Measurements from ENCODE around the gene CARD18. TPM values are rescaled to one million over a fixed set of nuclear protein-coding genes. Genes with fewer than 3 reads are reported as not detected.
A peak's percentile ranks its signal among the peaks of the same experiment; 100 is the strongest.

The CARD18 gene, protein sequence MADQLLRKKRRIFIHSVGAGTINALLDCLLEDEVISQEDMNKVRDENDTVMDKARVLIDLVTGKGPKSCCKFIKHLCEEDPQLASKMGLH
- total RNA-seq (0.28 TPM), polyA plus RNA-seq (13.9 TPM)
- long read RNA-seq, donor 1, result 0 reads
- long read RNA-seq, donor 2, result 0 reads
- long read RNA-seq, donor 3, result 0 reads
- long read RNA-seq, donor 4, result 0 reads
- long read RNA-seq, donor 5, partial matches to known transcripts, result 0 of 1 reads
- long read RNA-seq, donor 5, other reads (novel, unspliced or antisense), result 0 of 1 reads
- long read RNA-seq, donor 6, result 0 reads
- long read RNA-seq, donor 7, result 0 reads
- long read RNA-seq, donor 8, result 0 reads
- long read RNA-seq, donor 9, result 0 reads
- long read RNA-seq, donor 10, result 0 reads

DNA sequence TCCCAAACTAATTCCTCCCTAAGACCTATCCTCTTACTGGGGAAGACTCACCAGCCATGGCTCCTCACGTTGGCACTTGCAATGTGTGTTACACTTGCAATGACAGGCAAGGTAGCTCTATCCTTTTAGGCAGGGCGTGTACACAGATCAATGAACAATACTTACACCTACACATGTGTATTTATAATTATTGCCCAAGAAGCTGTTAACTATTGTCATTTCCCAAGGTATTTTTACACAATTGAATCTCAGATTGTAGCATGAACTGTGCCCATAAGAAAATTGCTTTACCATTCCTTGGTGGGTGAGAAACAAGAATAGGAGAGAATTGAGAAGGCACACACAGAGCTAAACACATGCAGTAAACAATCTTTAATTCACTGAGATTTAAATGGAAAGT, at the start of gene CARD18:
TSS of gene CARD18 (minus strand) at position 101 of the 400 bp plus-strand sequence. CDS start at position 58, 43 bp downstream.
- Histone ChIP-seq H3K9me3 (ENCODE audit: control insufficient read depth in 2 of 2, insufficient read depth in 1 of 2, low read length in 1 of 2) (no peaks in the 10 kb centered on the region), H3K4me1 (ENCODE audit: control insufficient read depth in 2 of 2, insufficient read depth in 2 of 2, low read length in 2 of 2) (no peaks in the 10 kb centered on the region), H3K27ac (ENCODE audit: low read depth in 1 of 2, low read length in 1 of 2) (no peak within 1 kb of the TSS), H3K4me3 (ENCODE audit: low read length in 2 of 2) (no peak within 1 kb of the TSS), H3K36me3 (ENCODE audit: control insufficient read depth in 2 of 2, insufficient read depth in 2 of 2, low read length in 1 of 2) (no peaks in the 10 kb centered on the region), H3K27me3 (ENCODE audit: control insufficient read depth in 2 of 2, insufficient read depth in 1 of 2, low read length in 1 of 2) (no peaks in the 10 kb centered on the region)
- DNase-seq (ENCODE audit: low read depth in 6 of 9, low spot score in 9 of 9), result no peak
- 89% methylated on average over 2 of the region's 2 CpGs for WGBS

DNA sequence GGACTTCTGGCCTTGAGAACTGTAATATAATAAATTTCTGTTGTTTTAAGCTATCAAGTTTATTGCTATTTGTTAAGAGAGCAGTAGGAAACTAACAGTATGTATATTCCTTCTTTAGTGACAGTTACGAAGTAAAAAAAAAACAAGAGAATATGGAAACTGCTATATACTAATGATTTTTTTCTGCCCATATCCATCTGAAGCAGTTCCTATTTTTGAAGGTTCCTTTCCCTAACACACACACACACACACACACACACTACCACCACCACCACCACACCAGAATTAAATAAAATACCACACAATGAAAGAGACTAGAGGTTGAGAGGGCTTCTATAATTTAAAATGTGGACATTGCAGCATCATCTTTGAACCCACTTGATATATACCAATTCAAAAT, 44.4 kb upstream of the CARD18 start:
- Histone ChIP-seq H3K27ac (ENCODE audit: low read depth in 1 of 2, low read length in 1 of 2) (no peak overlapping the region), H3K4me1 (ENCODE audit: control insufficient read depth in 2 of 2, insufficient read depth in 2 of 2, low read length in 2 of 2) (no peaks in the 10 kb centered on the region), H3K9me3 (ENCODE audit: control insufficient read depth in 2 of 2, insufficient read depth in 1 of 2, low read length in 1 of 2) (no peaks in the 10 kb centered on the region), H3K36me3 (ENCODE audit: control insufficient read depth in 2 of 2, insufficient read depth in 2 of 2, low read length in 1 of 2) (no peaks in the 10 kb centered on the region), H3K4me3 (ENCODE audit: low read length in 2 of 2) (no peak overlapping the region), H3K27me3 (ENCODE audit: control insufficient read depth in 2 of 2, insufficient read depth in 1 of 2, low read length in 1 of 2) (no peaks in the 10 kb centered on the region)
- 92% methylated on average over 1 of the region's 1 CpG for WGBS
- no peak for DNase-seq (ENCODE audit: low read depth in 6 of 9, low spot score in 9 of 9)

DNA sequence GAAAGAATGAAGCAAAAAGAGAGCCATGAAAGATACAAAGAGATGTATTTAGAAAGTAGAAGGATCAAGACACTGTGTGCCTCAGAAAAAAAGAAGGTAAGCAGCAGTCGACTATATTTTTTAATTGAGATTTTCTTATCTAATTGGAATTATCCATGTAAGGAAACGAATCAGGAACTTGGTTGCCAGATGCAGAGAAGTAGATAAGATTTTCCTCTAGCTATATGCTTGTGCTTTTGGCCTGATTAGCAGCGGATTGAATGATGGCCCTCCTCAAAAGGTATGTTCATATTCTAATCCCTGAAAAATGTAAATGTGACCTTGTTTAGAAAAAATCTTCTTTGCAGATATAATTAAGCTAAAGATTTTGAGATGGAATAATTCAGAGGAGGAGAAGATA, 43.9 kb upstream of the CARD18 start:
- Histone ChIP-seq H3K4me1 (ENCODE audit: control insufficient read depth in 2 of 2, insufficient read depth in 2 of 2, low read length in 2 of 2) (no peaks in the 10 kb centered on the region), H3K27me3 (ENCODE audit: control insufficient read depth in 2 of 2, insufficient read depth in 1 of 2, low read length in 1 of 2) (no peaks in the 10 kb centered on the region), H3K9me3 (ENCODE audit: control insufficient read depth in 2 of 2, insufficient read depth in 1 of 2, low read length in 1 of 2) (no peaks in the 10 kb centered on the region), H3K36me3 (ENCODE audit: control insufficient read depth in 2 of 2, insufficient read depth in 2 of 2, low read length in 1 of 2) (no peaks in the 10 kb centered on the region), H3K4me3 (ENCODE audit: low read length in 2 of 2) (no peak overlapping the region), H3K27ac (ENCODE audit: low read depth in 1 of 2, low read length in 1 of 2) (no peak overlapping the region)
- 34% methylated on average over 3 of the region's 3 CpGs for WGBS
- no peak for DNase-seq (ENCODE audit: low read depth in 6 of 9, low spot score in 9 of 9)

DNA sequence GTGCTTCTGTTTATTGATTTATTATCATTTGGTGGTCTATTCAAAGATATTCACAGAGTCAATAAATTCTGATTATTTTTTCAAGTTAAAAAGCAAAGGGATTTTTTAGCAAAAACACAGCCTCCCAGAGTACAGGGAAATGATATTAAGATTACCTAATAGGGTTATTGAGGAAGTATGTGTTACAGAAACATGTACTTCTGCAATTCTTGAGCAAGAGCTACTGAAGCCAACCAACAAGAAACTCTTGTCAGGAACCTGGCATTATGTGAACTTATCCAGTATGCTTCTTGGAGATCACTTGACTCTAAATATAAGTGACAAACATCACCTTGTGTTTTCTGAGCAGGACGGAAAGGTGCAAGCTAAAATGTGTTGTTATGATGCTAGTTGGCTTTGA, 42.0 kb upstream of the CARD18 start:
- Histone ChIP-seq H3K27me3 (ENCODE audit: control insufficient read depth in 2 of 2, insufficient read depth in 1 of 2, low read length in 1 of 2) (no peaks in the 10 kb centered on the region), H3K4me1 (ENCODE audit: control insufficient read depth in 2 of 2, insufficient read depth in 2 of 2, low read length in 2 of 2) (no peaks in the 10 kb centered on the region), H3K4me3 (ENCODE audit: low read length in 2 of 2) (no peak overlapping the region), H3K36me3 (ENCODE audit: control insufficient read depth in 2 of 2, insufficient read depth in 2 of 2, low read length in 1 of 2) (no peaks in the 10 kb centered on the region), H3K27ac (ENCODE audit: low read depth in 1 of 2, low read length in 1 of 2) (no peak overlapping the region), H3K9me3 (ENCODE audit: control insufficient read depth in 2 of 2, insufficient read depth in 1 of 2, low read length in 1 of 2) (no peaks in the 10 kb centered on the region)
- peak in 1 of 9 donors; percentile 4 for DNase-seq (ENCODE audit: low read depth in 6 of 9, low spot score in 9 of 9)
- 36% methylated on average over 1 of the region's 1 CpG for WGBS

DNA sequence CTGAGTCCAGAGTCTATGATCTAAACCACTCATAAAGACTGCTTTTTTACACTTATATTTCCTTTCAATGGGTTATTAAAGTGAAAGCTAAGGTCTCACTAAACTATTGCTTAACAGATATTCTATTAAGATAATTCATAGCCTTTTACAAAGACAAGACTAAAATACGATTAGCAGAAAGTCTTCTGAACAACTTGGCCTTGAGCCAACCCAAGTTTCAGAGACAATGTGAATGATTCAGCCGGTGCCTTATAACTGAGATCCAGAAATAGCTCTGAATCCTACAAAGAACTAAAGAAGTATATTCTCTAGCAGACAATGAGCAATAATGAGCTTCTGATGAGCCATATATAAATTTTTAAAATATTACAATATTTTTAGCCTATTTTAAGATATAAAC, 41.5 kb upstream of the CARD18 start:
- 23% methylated on average over 2 of the region's 2 CpGs for WGBS
- no peak for DNase-seq (ENCODE audit: low read depth in 6 of 9, low spot score in 9 of 9)

DNA sequence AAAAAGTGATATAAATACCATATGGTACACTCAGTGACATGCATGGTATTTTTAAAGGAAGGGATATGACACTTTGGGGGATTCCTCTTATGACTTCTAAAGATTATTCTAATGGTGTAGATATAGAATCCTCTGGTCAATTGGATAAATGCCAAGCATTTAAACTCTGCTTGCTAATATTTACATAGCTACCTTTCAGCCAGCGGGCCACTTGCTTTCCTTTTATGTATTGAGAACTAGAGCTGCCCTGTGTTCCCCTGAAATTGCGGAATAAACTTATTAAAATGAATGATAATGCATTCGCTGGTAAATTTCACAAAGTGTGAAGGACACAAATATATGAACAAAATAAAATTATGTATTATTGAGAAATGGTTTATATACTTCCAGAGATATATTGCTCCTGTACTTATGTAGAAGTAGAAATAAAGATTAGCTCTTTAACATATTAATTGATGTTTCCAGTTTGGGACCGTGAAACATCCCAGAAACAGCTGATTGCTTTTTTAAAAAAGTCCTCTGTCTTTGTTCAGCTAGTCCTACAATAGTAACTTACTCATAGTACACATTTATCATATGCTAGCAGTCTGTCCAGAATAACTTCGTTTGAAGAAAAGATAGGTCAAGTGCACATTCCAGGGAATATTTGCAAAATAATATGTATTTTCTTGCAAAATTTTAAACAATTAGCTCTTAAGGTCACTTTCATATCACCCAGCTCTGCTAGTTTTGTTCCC, 40.1 kb upstream of the CARD18 start:
- Histone ChIP-seq H3K4me1 (ENCODE audit: control insufficient read depth in 2 of 2, insufficient read depth in 2 of 2, low read length in 2 of 2) (no peaks in the 10 kb centered on the region), H3K27me3 (ENCODE audit: control insufficient read depth in 2 of 2, insufficient read depth in 1 of 2, low read length in 1 of 2) (no peaks in the 10 kb centered on the region), H3K36me3 (ENCODE audit: control insufficient read depth in 2 of 2, insufficient read depth in 2 of 2, low read length in 1 of 2) (no peaks in the 10 kb centered on the region), H3K27ac (ENCODE audit: low read depth in 1 of 2, low read length in 1 of 2) (no peak overlapping the region), H3K4me3 (ENCODE audit: low read length in 2 of 2) (no peak overlapping the region), H3K9me3 (ENCODE audit: control insufficient read depth in 2 of 2, insufficient read depth in 1 of 2, low read length in 1 of 2) (no peaks in the 10 kb centered on the region)
- DNase-seq (ENCODE audit: low read depth in 6 of 9, low spot score in 9 of 9), result no peak
- 92% methylated on average over 5 of the region's 5 CpGs for WGBS

More for the DNA sequence above, 41.5 kb upstream of the CARD18 start:
- H3K4me1 ChIP-seq (ENCODE audit: control insufficient read depth in 2 of 2, insufficient read depth in 2 of 2, low read length in 2 of 2), result no peaks in the 10 kb centered on the region
- H3K36me3 ChIP-seq (ENCODE audit: control insufficient read depth in 2 of 2, insufficient read depth in 2 of 2, low read length in 1 of 2), result no peaks in the 10 kb centered on the region
- no peak overlapping the region for H3K27ac ChIP-seq (ENCODE audit: low read depth in 1 of 2, low read length in 1 of 2)
- H3K4me3 ChIP-seq (ENCODE audit: low read length in 2 of 2), result no peak overlapping the region
- H3K27me3 ChIP-seq (ENCODE audit: control insufficient read depth in 2 of 2, insufficient read depth in 1 of 2, low read length in 1 of 2), result no peaks in the 10 kb centered on the region
- H3K9me3 ChIP-seq (ENCODE audit: control insufficient read depth in 2 of 2, insufficient read depth in 1 of 2, low read length in 1 of 2), result no peaks in the 10 kb centered on the region

DNA sequence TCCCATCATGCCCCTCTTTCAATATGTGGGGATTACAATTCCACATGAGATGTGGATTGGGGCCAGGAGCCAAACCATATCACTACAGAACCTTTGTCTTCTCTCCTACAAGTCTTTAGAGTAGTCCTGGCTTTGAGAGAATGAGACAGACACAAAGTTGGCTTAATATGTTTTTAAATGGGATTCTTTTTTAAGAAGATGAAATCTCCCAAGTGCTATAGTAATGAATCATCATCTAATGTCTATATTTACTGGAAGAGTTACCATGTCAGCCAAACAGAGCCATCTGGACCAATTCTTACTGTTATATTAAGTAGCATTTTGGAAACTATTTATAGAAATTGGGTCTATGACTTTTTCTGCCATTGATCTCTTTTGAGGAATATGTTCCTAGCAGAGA, 38.1 kb upstream of the CARD18 start:
- H3K4me1 ChIP-seq (ENCODE audit: control insufficient read depth in 2 of 2, insufficient read depth in 2 of 2, low read length in 2 of 2), result no peaks in the 10 kb centered on the region
- no peak for DNase-seq (ENCODE audit: low read depth in 6 of 9, low spot score in 9 of 9)
- no peaks in the 10 kb centered on the region for H3K27me3 ChIP-seq (ENCODE audit: control insufficient read depth in 2 of 2, insufficient read depth in 1 of 2, low read length in 1 of 2)

DNA sequence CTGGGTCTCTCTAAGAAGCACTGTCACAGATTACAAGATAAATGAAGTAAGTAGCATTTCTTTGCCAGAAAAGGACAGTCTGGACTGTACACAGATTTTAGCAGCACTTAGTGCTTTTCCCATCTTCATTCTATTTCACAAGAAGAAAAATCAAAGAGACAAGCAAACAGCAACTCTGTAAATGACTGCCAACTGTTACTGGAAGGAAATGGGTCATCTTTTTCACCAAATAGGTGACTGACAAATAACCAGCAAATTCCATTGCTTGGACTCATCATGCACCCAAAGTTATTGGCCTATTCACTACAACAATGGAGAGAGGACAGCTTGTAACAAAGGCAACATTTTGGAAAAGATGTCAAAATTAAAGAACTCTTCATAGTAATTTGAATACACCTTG, 28.9 kb upstream of the CARD18 start:
- H3K9me3 ChIP-seq (ENCODE audit: control insufficient read depth in 2 of 2, insufficient read depth in 1 of 2, low read length in 1 of 2), result no peaks in the 10 kb centered on the region
- H3K4me1 ChIP-seq (ENCODE audit: control insufficient read depth in 2 of 2, insufficient read depth in 2 of 2, low read length in 2 of 2), result no peaks in the 10 kb centered on the region

More for the DNA sequence above, 38.1 kb upstream of the CARD18 start:
- no peak overlapping the region for H3K4me3 ChIP-seq (ENCODE audit: low read length in 2 of 2)
- H3K36me3 ChIP-seq (ENCODE audit: control insufficient read depth in 2 of 2, insufficient read depth in 2 of 2, low read length in 1 of 2), result no peaks in the 10 kb centered on the region
- H3K27ac ChIP-seq (ENCODE audit: low read depth in 1 of 2, low read length in 1 of 2), result no peak overlapping the region
- H3K9me3 ChIP-seq (ENCODE audit: control insufficient read depth in 2 of 2, insufficient read depth in 1 of 2, low read length in 1 of 2), result no peaks in the 10 kb centered on the region

DNA sequence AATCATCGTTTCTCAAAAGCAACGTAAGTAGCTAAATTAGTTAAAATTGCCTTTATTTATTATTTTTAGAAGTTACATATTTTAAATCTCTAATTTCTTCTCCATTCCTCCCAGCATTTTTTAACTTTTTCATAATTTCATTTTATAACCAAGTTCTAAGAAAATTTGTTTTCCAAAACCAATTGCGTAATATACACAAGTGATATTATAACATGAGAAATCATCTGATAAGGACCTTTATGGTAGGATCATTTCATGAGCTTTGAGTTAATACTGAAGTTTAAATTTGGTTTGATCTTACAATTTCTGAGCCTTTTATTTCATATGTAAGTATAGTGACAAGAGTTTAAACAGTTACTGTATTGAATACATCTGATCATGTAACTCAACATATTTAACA, 27.7 kb upstream of the CARD18 start:
- no peaks in the 10 kb centered on the region for H3K4me1 ChIP-seq (ENCODE audit: control insufficient read depth in 2 of 2, insufficient read depth in 2 of 2, low read length in 2 of 2)
- H3K27me3 ChIP-seq (ENCODE audit: control insufficient read depth in 2 of 2, insufficient read depth in 1 of 2, low read length in 1 of 2), result no peaks in the 10 kb centered on the region
- DNase-seq (ENCODE audit: low read depth in 6 of 9, low spot score in 9 of 9), result no peak
- over 99% methylated on average over 3 of the region's 3 CpGs for WGBS
- no peaks in the 10 kb centered on the region for H3K9me3 ChIP-seq (ENCODE audit: control insufficient read depth in 2 of 2, insufficient read depth in 1 of 2, low read length in 1 of 2)
- no peaks in the 10 kb centered on the region for H3K36me3 ChIP-seq (ENCODE audit: control insufficient read depth in 2 of 2, insufficient read depth in 2 of 2, low read length in 1 of 2)
- H3K4me3 ChIP-seq (ENCODE audit: low read length in 2 of 2), result no peak overlapping the region
- no peak overlapping the region for H3K27ac ChIP-seq (ENCODE audit: low read depth in 1 of 2, low read length in 1 of 2)

More for the DNA sequence above, 28.9 kb upstream of the CARD18 start:
- Histone ChIP-seq H3K27me3 (ENCODE audit: control insufficient read depth in 2 of 2, insufficient read depth in 1 of 2, low read length in 1 of 2) (no peaks in the 10 kb centered on the region), H3K4me3 (ENCODE audit: low read length in 2 of 2) (no peak overlapping the region), H3K36me3 (ENCODE audit: control insufficient read depth in 2 of 2, insufficient read depth in 2 of 2, low read length in 1 of 2) (no peaks in the 10 kb centered on the region), H3K27ac (ENCODE audit: low read depth in 1 of 2, low read length in 1 of 2) (no peak overlapping the region)
- no peak for DNase-seq (ENCODE audit: low read depth in 6 of 9, low spot score in 9 of 9)

Data from thymus (tissue), 14 donors.